ENCODE measurements around the gene SLC22A17. TPM values are rescaled to one million over a fixed set of nuclear protein-coding genes. Genes with fewer than 3 reads are reported as not detected.

SLC22A17 gene
- total RNA-seq, 1 experiment from 2014 or later: 5.9 TPM

DNA sequence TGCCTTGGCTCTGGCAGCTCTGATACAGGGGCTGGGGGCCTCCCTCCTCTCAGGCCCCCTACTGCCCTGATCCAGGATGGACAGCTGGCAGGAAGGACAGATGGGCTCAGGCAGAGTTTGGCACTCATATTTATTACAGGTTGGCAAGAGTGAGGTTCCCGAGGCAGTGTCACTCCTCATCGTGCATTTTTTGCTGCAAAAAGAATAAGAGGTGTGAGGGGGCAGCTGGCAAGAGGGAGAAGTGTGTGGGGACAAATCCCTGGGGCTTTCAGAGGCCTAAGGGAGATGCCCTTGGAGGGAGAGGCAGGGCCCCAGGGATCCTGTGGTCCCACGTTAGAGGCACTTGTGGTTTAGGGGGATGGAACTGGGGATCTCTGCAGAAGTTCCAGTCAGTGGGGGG is 29.2 kb upstream of the SLC22A17 start:
- ChIA-PET RAD21 (ENCODE audit: low non-redundant PET in 1 of 2, low total read pairs in 2 of 2, uncharacterized antibody in 2 of 2, unreplicated experiment in 2 of 2) (no interaction called here), POLR2A (no interaction called here), CTCF (interaction anchor here (1.0 kb wide), 1 partner anchor 261 kb away, joined by 3 read pairs; no protein-coding TSS in a partner anchor)
- no peak overlapping the region for H3K27ac ChIP-seq (ENCODE audit: low read depth, low read length)
- H3K79me2 ChIP-seq (ENCODE audit: insufficient read depth, low read length): no peaks in the 10 kb centered on the region
- 0 out of 2 replicates have a peak, but pooled peaks cover 6% of the 10 kb centered on the region for H3K27me3 ChIP-seq (ENCODE audit: insufficient read depth, low read length)
- no peak overlapping the region for H3K4me2 ChIP-seq (ENCODE audit: low read length)
- no TSS peak for BruUV-seq (replicated peaks)
- H3K36me3 ChIP-seq (ENCODE audit: control insufficient read depth in 1 of 2, insufficient read depth in 2 of 2, low read length in 2 of 2): no peaks in the 10 kb centered on the region
- H3K9ac ChIP-seq (ENCODE audit: low read length): no peak overlapping the region
- no peak for TF ChIP-seq FOSL1 (IDR thresholded peaks at IDR 0.05; ENCODE audit: low read depth)
- no peak for TF ChIP-seq TCF7L2 (IDR thresholded peaks at IDR 0.05; ENCODE audit: borderline replicate concordance, extremely low read depth, insufficient read depth, insufficient read length)
- TF ChIP-seq MAX (IDR thresholded peaks at IDR 0.05): no peak
- TF ChIP-seq, protein P1, sequence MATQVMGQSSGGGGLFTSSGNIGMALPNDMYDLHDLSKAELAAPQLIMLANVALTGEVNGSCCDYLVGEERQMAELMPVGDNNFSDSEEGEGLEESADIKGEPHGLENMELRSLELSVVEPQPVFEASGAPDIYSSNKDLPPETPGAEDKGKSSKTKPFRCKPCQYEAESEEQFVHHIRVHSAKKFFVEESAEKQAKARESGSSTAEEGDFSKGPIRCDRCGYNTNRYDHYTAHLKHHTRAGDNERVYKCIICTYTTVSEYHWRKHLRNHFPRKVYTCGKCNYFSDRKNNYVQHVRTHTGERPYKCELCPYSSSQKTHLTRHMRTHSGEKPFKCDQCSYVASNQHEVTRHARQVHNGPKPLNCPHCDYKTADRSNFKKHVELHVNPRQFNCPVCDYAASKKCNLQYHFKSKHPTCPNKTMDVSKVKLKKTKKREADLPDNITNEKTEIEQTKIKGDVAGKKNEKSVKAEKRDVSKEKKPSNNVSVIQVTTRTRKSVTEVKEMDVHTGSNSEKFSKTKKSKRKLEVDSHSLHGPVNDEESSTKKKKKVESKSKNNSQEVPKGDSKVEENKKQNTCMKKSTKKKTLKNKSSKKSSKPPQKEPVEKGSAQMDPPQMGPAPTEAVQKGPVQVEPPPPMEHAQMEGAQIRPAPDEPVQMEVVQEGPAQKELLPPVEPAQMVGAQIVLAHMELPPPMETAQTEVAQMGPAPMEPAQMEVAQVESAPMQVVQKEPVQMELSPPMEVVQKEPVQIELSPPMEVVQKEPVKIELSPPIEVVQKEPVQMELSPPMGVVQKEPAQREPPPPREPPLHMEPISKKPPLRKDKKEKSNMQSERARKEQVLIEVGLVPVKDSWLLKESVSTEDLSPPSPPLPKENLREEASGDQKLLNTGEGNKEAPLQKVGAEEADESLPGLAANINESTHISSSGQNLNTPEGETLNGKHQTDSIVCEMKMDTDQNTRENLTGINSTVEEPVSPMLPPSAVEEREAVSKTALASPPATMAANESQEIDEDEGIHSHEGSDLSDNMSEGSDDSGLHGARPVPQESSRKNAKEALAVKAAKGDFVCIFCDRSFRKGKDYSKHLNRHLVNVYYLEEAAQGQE (IDR thresholded peaks at IDR 0.05; ENCODE audit: low read depth): no peak
- TF ChIP-seq ZFX (IDR thresholded peaks at IDR 0.05): no peak
- TF ChIP-seq SIN3A (IDR thresholded peaks at IDR 0.05; ENCODE audit: low read depth): no peak
- TF ChIP-seq POLR2A (IDR thresholded peaks at IDR 0.05; ENCODE audit: borderline replicate concordance, extremely low read depth, insufficient read depth, insufficient read length): no peak
- no peak for TF ChIP-seq EZH2 (IDR thresholded peaks at IDR 0.05)
- no peak for TF ChIP-seq EZH2phosphoT487 (IDR thresholded peaks at IDR 0.05; ENCODE audit: borderline replicate concordance)
- no peak for TF ChIP-seq EGR1 (IDR thresholded peaks at IDR 0.05; ENCODE audit: low read depth)
- TF ChIP-seq YY1 (IDR thresholded peaks at IDR 0.05; ENCODE audit: extremely low read depth, insufficient replicate concordance, low read depth, low read length): no peak
- no peak for TF ChIP-seq POLR2AphosphoS5 (IDR thresholded peaks at IDR 0.05; ENCODE audit: low read depth, low read length)
- TF ChIP-seq, protein P2, sequence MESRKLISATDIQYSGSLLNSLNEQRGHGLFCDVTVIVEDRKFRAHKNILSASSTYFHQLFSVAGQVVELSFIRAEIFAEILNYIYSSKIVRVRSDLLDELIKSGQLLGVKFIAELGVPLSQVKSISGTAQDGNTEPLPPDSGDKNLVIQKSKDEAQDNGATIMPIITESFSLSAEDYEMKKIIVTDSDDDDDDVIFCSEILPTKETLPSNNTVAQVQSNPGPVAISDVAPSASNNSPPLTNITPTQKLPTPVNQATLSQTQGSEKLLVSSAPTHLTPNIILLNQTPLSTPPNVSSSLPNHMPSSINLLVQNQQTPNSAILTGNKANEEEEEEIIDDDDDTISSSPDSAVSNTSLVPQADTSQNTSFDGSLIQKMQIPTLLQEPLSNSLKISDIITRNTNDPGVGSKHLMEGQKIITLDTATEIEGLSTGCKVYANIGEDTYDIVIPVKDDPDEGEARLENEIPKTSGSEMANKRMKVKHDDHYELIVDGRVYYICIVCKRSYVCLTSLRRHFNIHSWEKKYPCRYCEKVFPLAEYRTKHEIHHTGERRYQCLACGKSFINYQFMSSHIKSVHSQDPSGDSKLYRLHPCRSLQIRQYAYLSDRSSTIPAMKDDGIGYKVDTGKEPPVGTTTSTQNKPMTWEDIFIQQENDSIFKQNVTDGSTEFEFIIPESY (IDR thresholded peaks at IDR 0.05; ENCODE audit: extremely low read depth, insufficient replicate concordance, low read length): no peak
- no peak for TF ChIP-seq ZNF274 (IDR thresholded peaks at IDR 0.05; ENCODE audit: low read depth, low read length)
- TF ChIP-seq ATF3 (IDR thresholded peaks at IDR 0.05): no peak
- TF ChIP-seq RAD21 (IDR thresholded peaks at IDR 0.05; ENCODE audit: low read depth): no peak
- no peak for TF ChIP-seq JUND (IDR thresholded peaks at IDR 0.05)
- no peaks in the 10 kb centered on the region for H4K20me1 ChIP-seq (ENCODE audit: insufficient read depth)
- no peaks in the 10 kb centered on the region for H3K9me2 ChIP-seq (ENCODE audit: insufficient read depth)
- intact Hi-C loops (cut with micrococcal nuclease): loop anchor here (5.0 kb wide), 1 partner anchor 260 kb away; no protein-coding TSS in a partner anchor
- H3K4me3 ChIP-seq (replicated peaks in 1 of 2; ENCODE audit: low read depth in 1 of 2, low read length in 2 of 2): no peak overlapping the region
- H3K9me3 ChIP-seq (ENCODE audit: control insufficient read depth in 1 of 2, insufficient read depth in 1 of 2, low read depth in 1 of 2, low read length in 2 of 2): no peaks in the 10 kb centered on the region
- no peaks in the 10 kb centered on the region for H3K4me1 ChIP-seq (ENCODE audit: control insufficient read depth in 1 of 2, insufficient read depth in 2 of 2, low read length in 2 of 2)
- H2AFZ ChIP-seq (ENCODE audit: low read depth, low read length, poor library complexity, severe bottlenecking): no peak overlapping the region
- DNase-seq (ENCODE audit: low read depth, low spot score) (no peak), ATAC-seq (no peak)
